Activated CD4-positive, CD25-positive, alpha-beta regulatory T cell (primary cell): Measurements from ENCODE around the gene SCAI.
A peak's percentile ranks its signal among the peaks of the same experiment; 100 is the strongest.
"Not testable (repeated sequence)": the region's sequence is repeated elsewhere in the genome, so short reads cannot be mapped to it uniquely, and the experiment has no call there.

Experiments
- DNase-seq, 4 experiments: peaks; one replicate each; lab custom pipeline; 2025; lab: John Stamatoyannopoulos, UW

SCAI gene

DNA sequence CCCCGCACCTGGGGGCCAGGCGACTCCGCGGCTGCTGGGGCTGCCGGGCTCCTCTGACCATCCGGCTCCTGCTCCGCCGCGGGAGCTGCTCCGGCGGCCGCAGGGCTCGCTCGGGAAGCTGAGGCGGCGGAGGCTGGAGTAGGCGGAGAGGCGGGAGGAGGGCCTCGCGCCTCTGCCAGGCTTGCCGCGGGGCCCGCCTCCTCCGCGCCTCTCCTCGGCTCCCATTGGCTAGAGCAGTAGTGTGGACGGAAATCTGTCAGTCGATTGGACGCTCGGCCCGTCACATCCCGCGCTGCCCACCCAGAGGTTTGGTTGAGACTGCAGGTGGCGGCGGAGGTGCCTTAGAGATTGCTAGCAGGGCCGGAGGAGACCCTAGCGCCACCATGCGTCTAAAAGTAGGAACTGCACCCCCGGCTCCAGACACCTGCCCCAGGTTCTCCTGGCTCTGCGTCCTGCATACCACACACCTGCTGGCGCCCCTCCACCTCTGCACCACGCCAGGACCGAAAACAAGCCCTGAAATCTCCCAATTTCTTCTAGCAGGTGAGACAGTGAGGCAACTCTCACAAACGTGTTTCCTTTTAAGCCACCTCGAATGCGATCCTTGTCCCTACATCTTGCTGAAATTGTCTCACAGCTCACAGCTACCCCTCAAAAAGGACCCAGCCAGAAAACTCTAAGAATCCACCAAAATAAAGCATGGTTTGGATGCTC, at the start of gene SCAI:
Gene SCAI, minus strand, starts transcription at position 152 of the 714 bp plus-strand sequence. Its CDS starts 91 bp downstream, at position 61.
- DNase-seq: peak; percentile 83 to 97 (median 96)

DNA sequence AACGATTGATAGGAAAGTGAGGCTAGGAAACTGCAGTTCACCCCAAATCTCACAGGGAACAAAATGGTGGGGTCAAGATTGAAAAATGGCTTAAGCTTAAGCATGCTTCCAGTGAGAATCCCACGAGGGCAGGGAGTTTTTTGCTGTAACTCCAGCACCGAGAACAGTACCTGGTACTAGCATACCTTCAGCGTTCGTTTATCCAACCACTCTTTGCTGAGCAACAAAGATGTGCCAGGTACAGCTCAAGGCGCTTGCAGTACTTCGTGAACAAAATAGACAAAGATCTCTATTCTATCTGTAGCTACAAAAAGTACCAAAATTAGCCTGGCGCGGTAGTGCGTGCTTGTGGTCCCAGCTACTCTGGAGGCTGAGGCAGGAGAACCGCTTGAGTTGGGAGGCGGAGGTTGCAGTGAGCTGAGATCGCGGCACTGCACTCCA, 47.1 kb upstream of the SCAI start:
- DNase-seq: no peak

GRCh38 chr9:125189361-125190289, 46.3 kb upstream of the SCAI start, which contains the start of gene PPP6C:
TSS of gene PPP6C (minus strand) at chr9:125189803. CDS start at chr9:125189718, 85 bp downstream.
- DNase-seq: peak; percentile 90 to 97 (median 96)

DNA sequence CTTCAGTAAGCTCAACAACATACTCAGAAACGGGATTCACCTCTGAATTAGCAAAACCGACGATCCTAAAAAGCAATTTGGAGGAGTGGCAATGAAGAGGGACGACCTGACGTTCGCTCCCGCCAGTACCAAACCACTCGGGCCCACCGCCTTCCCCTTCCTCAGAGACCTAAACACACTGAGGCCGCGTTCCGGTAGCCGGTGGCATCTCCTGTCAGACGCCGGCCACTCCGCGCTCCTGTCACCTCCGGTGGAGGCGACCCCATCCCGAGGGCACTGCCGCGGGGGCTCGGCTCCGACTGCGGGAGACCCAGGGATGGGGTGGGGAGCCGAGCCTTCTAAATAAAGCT, 45.7 kb upstream of the SCAI start:
- DNase-seq: peak in 2 of 4 experiments; percentile 8 to 21

DNA sequence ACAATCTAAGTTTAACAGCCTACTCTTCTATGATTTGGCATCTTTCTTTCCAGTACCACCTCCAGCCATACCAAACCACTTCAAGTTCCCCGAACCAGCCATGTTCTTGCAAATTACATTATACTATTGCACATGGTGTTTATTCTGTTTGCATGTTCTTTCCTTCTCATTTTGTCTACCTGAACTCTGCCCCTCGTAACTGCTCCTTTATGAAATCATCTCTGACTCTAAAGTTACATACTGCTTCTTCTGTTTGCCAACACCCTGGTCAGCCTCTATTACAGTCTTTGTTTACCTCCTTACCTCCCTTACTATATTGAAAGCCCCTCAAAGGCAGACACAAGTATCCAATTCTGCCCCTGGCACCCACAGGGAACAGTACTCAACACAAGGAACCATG, 40.2 kb upstream of the SCAI start:
- DNase-seq: no peak

- no peak for DNase-seq
These were observed 39.7 kb upstream of the SCAI start for GRCh38 chr9:125183054-125183453.

- DNase-seq: not testable (repeated sequence)
These were observed 38.4 kb upstream of the SCAI start for GRCh38 chr9:125181756-125182155.

- no peak for DNase-seq
These were observed 37.5 kb upstream of the SCAI start for GRCh38 chr9:125180876-125181275.

DNA sequence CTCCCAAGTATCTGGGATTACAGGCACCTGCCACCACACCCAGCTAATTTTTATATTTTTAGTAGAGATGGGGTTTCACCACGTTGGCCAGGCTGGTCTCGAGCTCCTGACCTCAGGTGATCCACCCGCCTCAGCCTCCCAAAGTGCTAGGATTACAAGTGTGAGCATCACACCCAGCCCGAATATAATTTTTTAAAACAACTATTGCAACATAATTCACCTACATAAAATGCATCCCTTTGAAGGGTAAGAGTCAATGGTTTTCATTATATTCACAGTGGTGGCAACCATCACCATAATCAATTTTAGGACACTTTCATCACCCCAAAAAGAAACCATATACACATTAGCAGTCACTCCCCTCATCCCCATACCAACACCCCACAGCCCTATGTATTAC, 36.4 kb upstream of the SCAI start:
- not testable (repeated sequence) for DNase-seq

DNA sequence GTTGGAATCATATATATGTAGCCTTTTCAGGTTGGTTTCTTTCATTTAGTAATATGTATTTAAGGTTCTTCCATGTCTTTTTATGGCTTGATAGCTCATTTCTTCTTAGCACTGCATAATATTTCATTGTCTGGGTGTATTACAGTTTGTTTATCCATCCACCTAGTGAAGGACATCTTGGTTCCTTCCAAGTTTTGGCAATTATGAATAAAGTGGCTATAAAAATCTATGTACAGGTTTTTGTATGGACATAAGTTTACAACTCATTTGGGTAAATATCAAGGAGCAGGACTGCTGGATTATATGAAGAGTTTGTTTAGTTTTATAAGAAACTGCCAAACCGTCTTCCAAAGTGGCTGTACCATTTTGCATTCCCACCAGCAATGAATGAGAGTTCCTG, 34.6 kb upstream of the SCAI start:
- DNase-seq: no peak

GRCh38 chr9:125176636-125177035, 33.3 kb upstream of the SCAI start:
- no peak for DNase-seq

- DNase-seq: no peak
These were observed 28.9 kb upstream of the SCAI start for GRCh38 chr9:125172031-125172755.

DNA sequence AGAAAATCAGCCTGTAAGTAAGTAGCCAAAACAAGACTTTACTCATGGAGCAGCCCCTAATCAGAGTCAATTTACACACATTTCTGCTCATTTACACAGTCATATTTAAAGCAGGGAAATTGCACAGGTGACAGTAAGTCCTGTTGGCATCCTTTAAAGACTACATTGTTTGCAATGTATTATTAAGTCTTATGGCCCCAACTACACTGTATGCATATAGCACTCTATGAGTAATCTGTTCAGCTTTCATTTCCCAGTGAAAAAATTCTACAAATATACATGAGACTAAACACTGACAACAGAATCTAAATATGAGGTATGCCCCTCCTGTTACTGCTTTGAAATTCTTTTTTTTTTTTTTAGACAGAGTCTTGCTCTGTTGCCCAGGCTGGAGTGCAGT, 26.6 kb upstream of the SCAI start:
- DNase-seq: no peak

DNA sequence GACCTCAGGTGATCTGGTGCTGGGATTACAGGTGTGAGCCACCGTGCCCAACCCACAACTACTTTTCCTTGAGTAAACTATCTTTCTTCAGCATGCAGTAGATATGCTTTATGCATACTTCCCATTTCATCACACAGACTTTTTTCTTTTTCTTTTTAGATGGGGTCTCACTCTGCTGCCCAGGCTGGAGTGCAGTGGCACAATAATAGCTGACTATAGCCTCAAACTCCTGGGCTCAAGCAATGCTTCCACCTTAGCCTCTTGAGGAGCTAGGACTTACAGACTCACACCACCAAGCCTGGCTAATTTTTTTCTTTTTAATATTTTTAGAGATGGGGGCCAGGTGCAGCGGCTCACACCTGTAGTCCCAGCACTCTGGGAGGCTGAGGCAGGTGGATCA, 23.4 kb upstream of the SCAI start:
- DNase-seq: no peak

DNA sequence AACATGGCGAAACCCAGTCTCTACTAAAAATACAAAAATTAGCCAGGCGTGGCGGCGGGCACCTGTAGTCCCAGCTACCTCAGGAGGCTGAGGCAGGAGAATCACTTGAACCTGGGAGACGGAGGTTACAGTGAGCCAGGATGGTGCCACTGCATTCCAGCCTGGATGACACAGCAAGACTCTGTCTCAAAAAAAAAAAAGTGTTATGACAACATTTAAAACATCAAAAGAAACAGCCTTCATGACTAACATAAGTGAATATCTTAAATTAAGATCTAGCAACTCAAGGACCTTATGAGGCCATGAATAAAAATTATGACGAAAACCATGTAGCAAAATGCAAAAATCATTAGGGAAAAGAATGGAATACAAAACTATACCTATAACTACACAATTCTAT, 19.6 kb upstream of the SCAI start:
- not testable (repeated sequence) for DNase-seq

DNA sequence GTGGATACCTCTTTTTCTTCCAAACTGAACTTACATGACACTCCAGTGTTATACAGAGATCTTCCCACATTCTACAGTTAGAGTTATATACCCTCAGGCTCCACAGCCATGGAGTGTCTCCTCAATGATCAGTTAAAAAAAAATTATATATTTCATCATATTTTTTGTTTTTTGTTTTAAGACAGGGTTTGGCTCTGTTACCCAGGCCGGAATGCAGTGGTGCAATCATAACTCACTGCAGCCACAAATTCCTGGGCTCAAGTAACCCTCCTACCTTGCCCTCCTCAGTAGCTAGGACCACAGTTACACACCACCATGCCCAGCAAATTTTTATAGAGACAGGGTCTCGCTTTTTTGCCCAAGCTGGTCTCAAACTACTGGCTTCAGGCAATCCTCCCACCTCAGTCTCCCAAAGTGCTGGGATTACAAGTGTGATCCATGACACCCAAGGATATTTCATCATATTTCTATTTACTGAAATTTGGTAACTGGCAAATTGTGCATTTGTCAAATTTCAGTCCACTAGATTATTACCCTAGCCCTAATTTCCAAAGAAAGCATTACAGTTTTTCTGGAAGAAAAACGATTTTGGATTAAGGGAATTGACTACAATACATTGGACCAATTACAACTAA, 18.1 kb upstream of the SCAI start:
- no peak for DNase-seq

DNA sequence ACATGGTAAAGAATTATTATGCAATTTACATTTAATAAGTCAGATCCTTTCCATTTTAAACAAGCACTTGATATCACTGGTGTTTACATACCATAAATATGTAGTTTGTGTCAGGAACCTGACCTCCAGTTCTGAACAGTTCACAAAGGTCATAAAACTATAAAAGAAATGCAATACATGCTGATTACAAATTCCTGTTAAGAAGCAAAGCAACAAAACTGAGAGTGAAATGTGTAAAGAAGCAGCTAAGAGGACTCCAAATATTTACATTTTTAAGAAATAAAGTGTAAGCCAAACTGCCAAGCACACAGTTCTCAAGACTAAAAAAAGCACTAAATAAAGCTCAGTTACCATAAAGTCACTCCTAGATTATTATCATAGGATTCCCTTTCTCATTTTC, 17.4 kb upstream of the SCAI start:
- no peak for DNase-seq

- no peak for DNase-seq
These were observed 13.2 kb upstream of the SCAI start for GRCh38 chr9:125156551-125156950.

DNA sequence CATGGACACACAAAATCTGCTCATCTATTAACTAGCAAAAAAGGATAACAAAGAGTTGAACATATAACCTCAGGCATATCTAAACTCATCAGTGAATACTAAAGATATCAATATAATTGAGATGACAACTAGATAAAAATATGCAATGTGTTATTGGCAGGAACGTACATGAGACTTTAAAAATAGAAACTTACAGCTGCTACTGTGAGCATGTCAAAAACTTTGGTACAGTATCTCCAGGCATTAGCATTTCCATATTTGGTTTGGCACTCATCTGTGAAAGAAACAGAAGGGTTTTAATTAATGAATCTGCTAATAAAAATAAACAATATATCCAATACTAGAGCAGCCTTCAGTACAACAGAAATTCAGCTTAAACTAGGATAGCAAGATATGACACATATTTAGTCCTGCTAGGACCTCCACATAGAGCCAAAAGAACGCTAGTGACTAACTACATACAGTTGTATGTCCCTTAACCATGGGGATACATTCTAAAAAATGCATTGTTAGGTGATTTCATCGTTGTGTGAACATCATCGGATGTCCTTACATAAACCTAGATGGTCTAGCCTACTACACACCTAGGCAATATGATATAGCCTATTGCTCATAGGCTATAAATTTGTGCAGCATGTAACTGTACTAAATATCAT, 10.5 kb upstream of the SCAI start:
- no peak for DNase-seq

- no peak for DNase-seq
These were observed 8.4 kb upstream of the SCAI start for GRCh38 chr9:125151730-125152129.
